Adrenal gland (tissue), 12 donors: Measurements from ENCODE around the gene ZNF488. TPM values are rescaled to one million over a fixed set of nuclear protein-coding genes. Genes with fewer than 3 reads are reported as not detected.

Experiments used
- DNase-seq, 7 donors: peaks; one replicate each; pipeline ENCODE4 v3.0.0-alpha.2; 2019 to 2020
- H3K27ac ChIP-seq, 5 donors: fragments of 200-600 bp; sonication (generic) in 4 of 5; 1 replicate in 3 of 5; 2 replicates in 2 of 5; pipeline versions ENCODE4 v1.5.1 to v1.8.0; 2016 to 2020; ENCODE audit warnings: mild to moderate bottlenecking in 1 of 5
- H3K27me3 ChIP-seq: fragments of 200-600 bp; 2 replicates; pipeline ENCODE4 v1.8.0; 2021
- H3K36me3 ChIP-seq, 2 donors: fragments of 200-600 bp; replicated peaks in 1 of 2; 1 replicate in 1 of 2; 2 replicates in 1 of 2; pipeline versions ENCODE4 v1.5.1 to v1.8.0; 2018 to 2022
- H3K4me1 ChIP-seq, 2 donors: fragments of 200-600 bp; replicated peaks in 1 of 2; 1 replicate in 1 of 2; 2 replicates in 1 of 2; pipeline versions ENCODE4 v1.5.1 to v1.8.0; 2018 to 2021
- H3K4me3 ChIP-seq, 4 donors: fragments of 200-600 bp; sonication (generic) in 3 of 4; one replicate each; pipeline ENCODE4 v1.5.1; 2016 to 2018
- H3K9me3 ChIP-seq, 3 donors: fragments of 200-600 bp; sonication (generic) in 1 of 3; replicated peaks in 1 of 3; 1 replicate in 2 of 3; 2 replicates in 1 of 3; pipeline versions ENCODE4 v1.5.1 to v1.8.0; 2016 to 2021
- POLR2A ChIP-seq, 2 donors: fragments of 450-650 bp; IDR thresholded peaks; one replicate each; pipeline ENCODE4 v1.6.1; 2017; ENCODE audit warnings: antibody characterized with exemption in 2 of 2, mild to moderate bottlenecking in 2 of 2, moderate library complexity in 1 of 2
- WGBS, 4 donors: extraction: QIAGEN DNeasy Blood & Tissue Kit in 2 of 4; methylation state at CpG; one replicate each; pipeline versions ENCODE4 v1.1.5 to v1.1.7; 2013 to 2017; 5-methylcytosine and 5-hydroxymethylcytosine counted together
- intact Hi-C, 2 donors: fragments of 100-400 bp; cut with DNase I; formaldehyde crosslinking; loops; one replicate each; pipeline versions ENCODE4 v1.14.1 to v1.15.0; 2022 to 2023
- polyA plus RNA-seq, 3 donors: library from polyadenylated mRNA; stranded (reverse); fragments of 200-250 nt in 2 of 3; fragments of 350-450 nt in 1 of 3; fragmentation: Illumina TruSeq in 1 of 3; extraction: RNeasy Lipid Tissue Mini Kit (QIAGEN cat#74804) in 1 of 3; gene quantifications; one replicate each; pipeline ENCODE4 v1.2.3, GENCODE V29; 2013 to 2014
- total RNA-seq, 9 donors: library from RNA; depleted of rRNA in 4 of 9; stranded (reverse); fragments of >200 nt in 4 of 9; fragments of 120-200 nt in 1 of 9; fragmentation: NEBNext Ultra II Directional in 1 of 9; extraction: Animal tissue kit (Norgen Biotek cat#: 25700) in 1 of 9; gene quantifications; one replicate each; pipeline versions ENCODE4 v1.1.0 to v1.2.4, GENCODE V29; 2013 to 2023
- TF ChIP-seq, protein P1 (sequence below), 6 experiments: fragments of 450-650 bp in 4 of 6; fragments of 200-600 bp in 2 of 6; sonication (generic) in 1 of 6; IDR thresholded peaks; 1 replicate in 5 of 6; 2 replicates in 1 of 6; pipeline versions ENCODE4 v1.5.1 to v1.8.0; 2016 to 2021; ENCODE audit warnings: antibody characterized with exemption in 6 of 6, mild to moderate bottlenecking in 2 of 6, moderate library complexity in 1 of 6
- donor health status: healthy with polysubstance abuse.
- donor health status: Bipolar disorder and iron deficiency.
- donor health status: DM: yes; HTN: yes; CAD: no.
- donor health status: DM: no; HTN: no; CAD: no.
- donor health status: DM: no; HTN: no; CAD: no.
- donor health status: DM: yes; HTN: yes; CAD: no.

The ZNF488 gene
- total and polyA plus RNA-seq, 12 donors = 0.03 to 0.20 (median 0.11) TPM; not detected in 3

- no peak overlapping the region for H3K4me3 ChIP-seq
- H3K9me3 ChIP-seq = no peaks in the 10 kb centered on the region
- TF ChIP-seq POLR2A (IDR thresholded peaks at IDR 0.05) = no peak
- TF ChIP-seq, protein P1, sequence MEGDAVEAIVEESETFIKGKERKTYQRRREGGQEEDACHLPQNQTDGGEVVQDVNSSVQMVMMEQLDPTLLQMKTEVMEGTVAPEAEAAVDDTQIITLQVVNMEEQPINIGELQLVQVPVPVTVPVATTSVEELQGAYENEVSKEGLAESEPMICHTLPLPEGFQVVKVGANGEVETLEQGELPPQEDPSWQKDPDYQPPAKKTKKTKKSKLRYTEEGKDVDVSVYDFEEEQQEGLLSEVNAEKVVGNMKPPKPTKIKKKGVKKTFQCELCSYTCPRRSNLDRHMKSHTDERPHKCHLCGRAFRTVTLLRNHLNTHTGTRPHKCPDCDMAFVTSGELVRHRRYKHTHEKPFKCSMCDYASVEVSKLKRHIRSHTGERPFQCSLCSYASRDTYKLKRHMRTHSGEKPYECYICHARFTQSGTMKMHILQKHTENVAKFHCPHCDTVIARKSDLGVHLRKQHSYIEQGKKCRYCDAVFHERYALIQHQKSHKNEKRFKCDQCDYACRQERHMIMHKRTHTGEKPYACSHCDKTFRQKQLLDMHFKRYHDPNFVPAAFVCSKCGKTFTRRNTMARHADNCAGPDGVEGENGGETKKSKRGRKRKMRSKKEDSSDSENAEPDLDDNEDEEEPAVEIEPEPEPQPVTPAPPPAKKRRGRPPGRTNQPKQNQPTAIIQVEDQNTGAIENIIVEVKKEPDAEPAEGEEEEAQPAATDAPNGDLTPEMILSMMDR (IDR thresholded peaks at IDR 0.05) = no peak
- no peak for DNase-seq
- H3K27me3 ChIP-seq = no peaks in the 10 kb centered on the region
- no peak overlapping the region for H3K27ac ChIP-seq
- H3K4me1 ChIP-seq = peaks cover 0 to 4% of the 10 kb centered on the region in 2 donors
- intact Hi-C loops = no loop called here
- H3K36me3 ChIP-seq = no peaks in the 10 kb centered on the region
- 88 to 92% (median 91%) methylated on average over 6 to 8 of the region's 8 CpGs for WGBS, 4 donors
These were observed 49.4 kb downstream of the ZNF488 start for GRCh38 chr10:47334466-47335295.

- H3K9me3 ChIP-seq = no peaks in the 10 kb centered on the region
- no peak for DNase-seq
- intact Hi-C loops = no loop called here
- TF ChIP-seq, protein P1 (IDR thresholded peaks at IDR 0.05) = no peak
- no peak for TF ChIP-seq POLR2A (IDR thresholded peaks at IDR 0.05)
- no peak overlapping the region for H3K27ac ChIP-seq
- H3K27me3 ChIP-seq = no peaks in the 10 kb centered on the region
- no peaks in the 10 kb centered on the region for H3K36me3 ChIP-seq
- no peak overlapping the region for H3K4me3 ChIP-seq
- peaks cover 0 to 4% of the 10 kb centered on the region in 2 donors for H3K4me1 ChIP-seq
- WGBS, 4 donors = 83 to 90% (median 89%) methylated on average over 6 of the region's 6 CpGs
These were observed 50.6 kb downstream of the ZNF488 start for GRCh38 chr10:47333532-47333931.

GRCh38 chr10:47332946-47333345, 51.1 kb downstream of the ZNF488 start:
- no peak overlapping the region for H3K27ac ChIP-seq
- no peaks in the 10 kb centered on the region for H3K27me3 ChIP-seq
- no peaks in the 10 kb centered on the region for H3K9me3 ChIP-seq
- intact Hi-C loops = no loop called here
- DNase-seq = no peak
- TF ChIP-seq, protein P1 (IDR thresholded peaks at IDR 0.05) = no peak
- TF ChIP-seq POLR2A (IDR thresholded peaks at IDR 0.05) = no peak
- no peak overlapping the region for H3K4me3 ChIP-seq
- WGBS, 4 donors = 88 to 93% (median 90%) methylated on average over 3 of the region's 3 CpGs
- peaks cover 0 to 4% of the 10 kb centered on the region in 2 donors for H3K4me1 ChIP-seq
- no peaks in the 10 kb centered on the region for H3K36me3 ChIP-seq

- H3K4me1 ChIP-seq = peaks cover 0 to 4% of the 10 kb centered on the region in 2 donors
- H3K27ac ChIP-seq = no peak overlapping the region
- no peaks in the 10 kb centered on the region for H3K27me3 ChIP-seq
- intact Hi-C loops = no loop called here
- 77 to 81% (median 77%) methylated on average over 3 of the region's 3 CpGs for WGBS, 4 donors
- no peaks in the 10 kb centered on the region for H3K36me3 ChIP-seq
- no peak for TF ChIP-seq POLR2A (IDR thresholded peaks at IDR 0.05)
- TF ChIP-seq, protein P1 (IDR thresholded peaks at IDR 0.05) = no peak
- H3K4me3 ChIP-seq = no peak overlapping the region
- no peaks in the 10 kb centered on the region for H3K9me3 ChIP-seq
- DNase-seq = no peak
These were observed 51.7 kb downstream of the ZNF488 start for GRCh38 chr10:47332371-47332770.
